Kidney epithelial cell (primary cell): Measurements from ENCODE around the gene GAREM2. TPM values are rescaled to one million over a fixed set of nuclear protein-coding genes. Genes with fewer than 3 reads are reported as not detected.

Experiments
- DNase-seq: peaks from one replicate; pipeline ENCODE4 v3.0.0-alpha.2; 2010; ENCODE audit warnings: low read depth
- H3K27me3 ChIP-seq: 2 replicates; pipeline ENCODE4 v1.6.0; 2011; ENCODE audit warnings: low read length; ENCODE audit not compliant: control insufficient read depth, insufficient read depth
- H3K36me3 ChIP-seq: 2 replicates; pipeline ENCODE4 v1.5.1; 2011; ENCODE audit warnings: low read length; ENCODE audit not compliant: control insufficient read depth, insufficient read depth
- H3K4me3 ChIP-seq: 2 replicates; pipeline ENCODE4 v1.5.1; 2011; ENCODE audit warnings: low read depth, mild to moderate bottlenecking, control low read depth, low read length
- total RNA-seq: library from RNA; depleted of rRNA; stranded (reverse); fragments of >200 nt; gene quantifications from 2 replicates; pipeline ENCODE4 v1.2.3, GENCODE V29; 2015
- TF ChIP-seq, protein P1 (sequence below): IDR thresholded peaks from 2 replicates; pipeline ENCODE4 v1.5.1; 2011; ENCODE audit warnings: mild to moderate bottlenecking, moderate library complexity, low read length, control low read depth, inconsistent platforms; ENCODE audit not compliant: insufficient read depth, poor library complexity, severe bottlenecking

Gene GAREM2
- total RNA-seq, 1 donor from 2014 or later: 3.0 TPM

DNA sequence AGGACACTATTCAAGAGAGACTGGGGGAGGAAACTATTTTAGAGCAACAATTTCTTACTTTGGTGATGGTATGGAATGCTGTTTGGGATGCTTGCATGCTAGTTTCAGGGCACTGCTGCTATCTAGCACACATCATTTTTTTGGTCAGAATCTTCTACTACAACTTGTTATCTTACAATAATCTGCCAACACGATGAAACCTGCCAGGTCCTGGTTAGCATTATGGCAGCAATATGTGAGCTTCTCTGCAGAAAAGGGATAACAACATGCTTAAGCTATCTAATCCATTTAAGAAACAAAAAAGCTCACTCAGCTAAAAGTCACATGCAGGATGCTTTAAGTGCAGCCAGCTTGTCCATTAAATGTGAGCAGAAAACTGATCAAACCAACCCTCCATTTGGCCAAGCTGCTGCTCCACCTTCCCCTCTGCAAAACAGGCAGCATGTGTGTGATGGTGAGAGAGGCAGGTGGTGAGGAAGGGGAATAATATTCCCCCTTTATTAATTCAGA lies 30.1 kb downstream of the GAREM2 start:
- no peak for DNase-seq
- no peaks in the 10 kb centered on the region for H3K27me3 ChIP-seq
- TF ChIP-seq, protein P1, sequence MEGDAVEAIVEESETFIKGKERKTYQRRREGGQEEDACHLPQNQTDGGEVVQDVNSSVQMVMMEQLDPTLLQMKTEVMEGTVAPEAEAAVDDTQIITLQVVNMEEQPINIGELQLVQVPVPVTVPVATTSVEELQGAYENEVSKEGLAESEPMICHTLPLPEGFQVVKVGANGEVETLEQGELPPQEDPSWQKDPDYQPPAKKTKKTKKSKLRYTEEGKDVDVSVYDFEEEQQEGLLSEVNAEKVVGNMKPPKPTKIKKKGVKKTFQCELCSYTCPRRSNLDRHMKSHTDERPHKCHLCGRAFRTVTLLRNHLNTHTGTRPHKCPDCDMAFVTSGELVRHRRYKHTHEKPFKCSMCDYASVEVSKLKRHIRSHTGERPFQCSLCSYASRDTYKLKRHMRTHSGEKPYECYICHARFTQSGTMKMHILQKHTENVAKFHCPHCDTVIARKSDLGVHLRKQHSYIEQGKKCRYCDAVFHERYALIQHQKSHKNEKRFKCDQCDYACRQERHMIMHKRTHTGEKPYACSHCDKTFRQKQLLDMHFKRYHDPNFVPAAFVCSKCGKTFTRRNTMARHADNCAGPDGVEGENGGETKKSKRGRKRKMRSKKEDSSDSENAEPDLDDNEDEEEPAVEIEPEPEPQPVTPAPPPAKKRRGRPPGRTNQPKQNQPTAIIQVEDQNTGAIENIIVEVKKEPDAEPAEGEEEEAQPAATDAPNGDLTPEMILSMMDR: no peak
- H3K4me3 ChIP-seq: no peak overlapping the region
- peaks cover 5% of the 10 kb centered on the region for H3K36me3 ChIP-seq

DNA sequence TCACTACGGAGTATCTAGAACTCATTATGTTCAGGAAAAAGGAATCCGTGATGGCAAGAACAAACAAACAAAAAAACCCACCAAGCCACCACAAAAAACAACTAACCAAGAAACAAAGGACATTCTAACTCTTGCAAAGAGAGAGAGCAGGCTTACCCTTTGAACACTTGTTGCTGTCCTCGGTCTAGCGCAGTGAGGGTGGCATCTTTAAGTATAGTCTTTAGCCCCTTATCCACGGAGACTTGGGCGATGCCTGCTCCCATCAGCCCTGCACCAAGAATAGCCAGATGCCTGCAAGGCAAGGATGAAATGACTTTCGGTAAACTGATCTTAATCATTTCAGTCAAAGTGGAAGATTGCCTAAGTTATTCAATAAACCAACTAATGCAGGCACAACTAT lies 31.0 kb downstream of the GAREM2 start:
- peaks cover 5% of the 10 kb centered on the region for H3K36me3 ChIP-seq
- H3K4me3 ChIP-seq: no peak overlapping the region
- H3K27me3 ChIP-seq: no peaks in the 10 kb centered on the region
- DNase-seq: no peak
- TF ChIP-seq, protein P1: no peak

DNA sequence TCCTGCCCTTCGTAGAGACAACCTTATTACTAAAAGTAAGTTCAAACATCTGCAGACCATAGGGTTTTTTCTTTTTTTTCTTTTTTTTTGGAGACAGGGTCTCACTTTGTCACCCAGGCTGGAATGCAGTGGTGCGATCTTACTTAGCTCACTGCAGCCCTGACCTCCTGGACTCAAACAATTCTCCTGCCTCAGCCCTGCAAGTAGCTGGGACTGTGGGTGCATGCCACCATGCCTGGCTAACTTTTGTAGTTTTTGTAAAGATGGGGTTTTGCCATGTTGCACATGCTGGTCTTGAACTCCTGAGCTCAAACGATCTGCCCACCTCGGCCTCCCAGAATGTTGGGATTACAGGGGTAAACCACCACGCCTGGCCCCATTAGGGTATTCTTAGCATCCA lies 39.1 kb downstream of the GAREM2 start:
- no peak for DNase-seq
- Histone ChIP-seq H3K4me3 (no peak overlapping the region), H3K27me3 (no peaks in the 10 kb centered on the region), H3K36me3 (no peaks in the 10 kb centered on the region)
- TF ChIP-seq, protein P1: no peak

DNA sequence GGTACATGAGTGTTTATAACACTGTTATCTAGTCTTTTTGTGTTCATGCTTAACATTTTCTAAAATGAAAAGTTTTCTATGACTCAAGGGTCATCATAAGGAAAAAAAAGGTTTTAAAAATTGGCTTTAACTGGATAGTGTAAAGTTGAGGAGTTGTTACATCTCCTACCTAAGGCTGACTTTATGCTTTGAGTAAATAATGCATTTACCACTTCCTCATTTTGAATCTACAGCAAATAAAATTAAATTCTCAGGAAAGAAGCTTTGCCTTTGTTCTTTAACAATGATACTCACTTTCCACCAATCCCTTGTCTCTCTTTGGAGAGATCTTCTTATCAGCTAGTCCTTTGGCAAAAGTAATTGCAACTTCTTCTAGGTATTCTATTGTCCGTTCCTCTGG lies 41.9 kb downstream of the GAREM2 start:
- H3K36me3 ChIP-seq: no peaks in the 10 kb centered on the region

DNA sequence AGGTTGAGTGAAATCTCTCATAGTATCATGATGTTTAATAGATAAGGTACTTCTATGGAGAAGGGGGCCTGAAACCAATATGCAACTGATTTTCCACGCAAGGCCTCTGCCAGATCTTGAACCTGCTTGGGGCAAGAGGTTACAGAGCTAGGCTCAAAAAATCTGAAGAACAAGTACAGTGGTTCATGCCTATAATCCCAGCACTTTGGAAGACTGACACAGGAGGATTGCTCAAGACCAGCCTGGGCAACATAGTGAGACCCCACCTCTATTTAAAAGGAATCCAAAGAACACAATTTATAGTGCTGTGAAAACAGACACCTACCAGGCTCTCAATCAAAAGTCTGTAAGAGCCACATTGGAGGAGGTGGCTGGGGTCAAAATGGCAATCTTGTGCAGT lies 42.9 kb downstream of the GAREM2 start:
- no peaks in the 10 kb centered on the region for H3K36me3 ChIP-seq
- TF ChIP-seq, protein P1: no peak
- DNase-seq: no peak
- H3K4me3 ChIP-seq: no peak overlapping the region
- H3K27me3 ChIP-seq: no peaks in the 10 kb centered on the region

More for the DNA sequence above, 41.9 kb downstream of the GAREM2 start:
- TF ChIP-seq, protein P1: no peak
- Histone ChIP-seq H3K27me3 (no peaks in the 10 kb centered on the region), H3K4me3 (no peak overlapping the region)
- DNase-seq: no peak

DNA sequence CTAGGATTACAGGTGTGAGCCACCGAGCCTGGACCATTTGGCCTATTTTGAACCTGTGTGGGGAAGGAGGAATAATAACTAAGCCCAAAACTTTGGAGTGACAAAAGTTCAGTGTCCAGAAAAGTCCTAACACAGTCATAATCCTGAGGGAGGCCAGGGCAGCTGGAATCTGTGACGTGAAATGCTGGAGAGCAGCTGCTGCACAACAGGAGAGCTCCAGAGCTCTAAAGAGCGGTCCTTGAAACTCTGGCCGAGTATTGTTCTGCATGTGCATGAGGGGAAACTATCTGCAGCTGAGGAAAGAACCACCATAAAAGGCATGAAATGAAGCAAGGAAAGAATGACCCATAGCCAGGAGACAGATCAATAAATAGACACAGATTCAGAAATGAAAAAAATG lies 43.7 kb downstream of the GAREM2 start:
- Histone ChIP-seq H3K27me3 (no peaks in the 10 kb centered on the region), H3K36me3 (no peaks in the 10 kb centered on the region), H3K4me3 (no peak overlapping the region)
- DNase-seq: no peak
- TF ChIP-seq, protein P1: no peak
